NCI-H2029 treated with DMSO at 0.1 percent for 48 hours (cell line): ENCODE measurements around the gene MTERF4.
"Not testable (repeated sequence)": the region's sequence is repeated elsewhere in the genome, so short reads cannot be mapped to it uniquely, and the experiment has no call there.

Source experiments
- DNase-seq: peaks from one replicate; lab custom pipeline; 2025; lab: John Stamatoyannopoulos, UW

Gene MTERF4

DNA sequence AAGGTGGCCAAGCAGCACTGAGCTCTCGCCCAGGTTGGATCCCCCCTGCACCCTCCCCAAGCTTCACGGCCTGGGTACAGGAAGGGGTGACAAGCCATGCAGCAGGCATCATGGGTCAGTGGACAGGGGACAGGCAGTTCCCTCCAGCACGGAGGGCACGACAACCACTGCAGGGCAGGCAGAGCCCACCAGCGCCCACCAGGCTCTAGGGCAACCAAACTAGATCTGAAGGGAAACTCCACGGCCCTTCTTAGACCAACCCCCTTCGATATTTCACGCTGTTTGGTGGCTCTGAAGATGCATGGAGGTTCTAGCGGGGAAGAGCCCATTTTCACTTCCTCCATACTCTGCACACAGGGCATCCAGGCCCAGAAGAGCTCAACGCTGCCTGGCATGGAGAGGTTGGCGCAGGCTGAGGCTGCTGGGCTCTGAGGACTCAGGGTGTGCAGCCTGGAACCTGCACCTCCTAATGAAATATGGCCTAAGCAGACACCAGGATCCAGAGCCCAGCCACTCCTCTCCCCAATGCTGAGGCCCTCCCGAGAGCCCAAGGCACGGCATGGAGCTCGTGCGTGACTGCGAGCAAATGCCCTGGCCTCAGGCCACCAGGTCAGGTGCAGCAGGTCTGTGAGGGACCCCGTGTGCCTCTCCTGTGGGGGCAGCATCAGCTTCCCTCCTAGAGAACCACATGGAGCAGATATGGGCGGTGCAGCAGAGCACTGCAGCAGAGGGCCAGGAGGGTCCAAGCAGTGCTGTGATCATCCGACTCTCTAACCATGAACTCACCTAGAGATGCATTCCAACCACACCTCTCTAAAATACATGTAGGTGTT is 8.7 kb upstream of the MTERF4 start:
- no peak for DNase-seq

- DNase-seq: no peak
Observed at GRCh38 chr2:241110089-241110606, 8.1 kb upstream of the MTERF4 start.

DNA sequence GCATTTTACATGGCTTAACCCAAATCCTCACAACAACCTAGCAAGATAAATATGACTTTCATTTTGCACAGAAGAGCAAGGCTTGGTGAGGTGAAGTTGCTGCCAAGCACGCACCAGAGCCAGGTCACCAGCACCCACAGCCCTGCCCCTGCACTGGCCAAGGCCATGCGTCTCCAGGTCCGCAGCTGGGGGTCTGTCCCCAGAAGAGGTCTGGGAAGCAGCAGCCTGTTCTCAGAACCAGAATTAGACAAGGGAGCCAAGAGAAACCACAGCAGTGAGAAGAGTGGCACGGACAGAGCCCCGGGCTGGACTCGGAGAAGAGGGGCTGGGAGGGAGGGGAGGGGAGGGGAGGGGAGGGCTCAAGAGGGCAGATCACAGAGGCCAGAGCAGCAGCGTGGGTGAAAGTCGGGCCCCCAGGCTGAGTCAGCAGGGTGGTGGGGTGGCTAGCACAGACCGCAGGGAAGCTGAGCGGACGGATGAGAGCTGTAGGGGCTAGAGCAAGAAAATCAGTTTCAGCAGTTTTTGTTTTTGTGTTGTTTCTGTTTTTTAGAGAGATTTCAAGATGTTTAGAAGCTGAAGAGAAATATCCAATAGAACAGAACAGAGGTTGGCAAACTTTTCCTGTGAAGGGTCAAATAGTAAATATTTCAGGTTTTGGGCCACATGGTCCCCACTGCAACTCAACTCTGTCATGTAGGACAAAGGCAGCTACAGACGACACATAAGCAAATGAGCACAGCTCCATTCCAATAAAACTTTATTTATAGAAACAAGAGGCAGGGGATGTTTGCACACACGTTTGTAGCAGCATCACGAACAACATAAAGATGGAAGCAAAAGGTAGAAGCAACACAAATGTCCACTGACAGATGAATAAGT is 7.4 kb upstream of the MTERF4 start:
- DNase-seq: no peak

DNA sequence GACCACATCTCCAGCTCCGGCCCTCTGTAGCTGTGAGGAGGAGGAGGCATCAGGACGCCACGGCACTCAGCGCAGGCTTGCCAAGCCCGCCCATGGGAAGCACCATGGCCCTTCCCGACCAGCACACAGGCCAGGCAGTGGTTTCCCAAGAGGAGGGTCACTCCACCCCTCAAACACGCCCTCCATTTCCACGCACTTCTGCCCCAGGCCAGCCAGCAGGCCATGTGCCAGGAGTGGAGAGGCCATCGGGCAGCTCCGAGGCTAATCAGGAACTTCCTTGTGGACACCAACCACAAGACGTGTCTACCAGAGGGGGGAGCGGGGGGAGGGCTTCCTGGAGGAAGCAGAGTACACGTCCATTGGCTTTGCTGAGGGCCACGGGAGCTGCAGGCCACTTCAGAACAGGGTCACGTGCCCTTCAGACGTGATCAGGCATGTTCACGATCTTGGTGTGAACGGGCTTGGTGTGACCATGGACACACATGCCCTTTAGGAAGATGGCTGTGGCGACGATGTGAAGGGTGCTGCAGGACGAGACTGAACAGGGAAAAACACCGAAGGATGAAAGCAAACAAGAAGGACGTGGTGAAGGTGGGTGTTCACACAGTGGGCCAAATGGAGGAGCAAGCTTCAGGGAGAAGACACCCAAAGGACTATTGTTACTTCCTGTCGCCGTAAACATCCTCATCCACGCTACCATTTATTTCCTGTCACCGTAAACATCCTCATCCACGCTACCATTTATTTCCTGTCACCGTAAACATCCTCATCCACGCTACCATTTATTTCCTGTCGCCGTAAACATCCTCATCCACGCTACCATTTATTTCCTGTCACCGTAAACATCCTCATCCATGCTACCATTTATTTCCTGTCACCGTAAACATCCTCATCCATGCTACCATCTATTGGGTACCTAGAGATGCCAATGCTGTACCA is 6.5 kb upstream of the MTERF4 start:
- DNase-seq: no peak

- no peak for DNase-seq
Observed at GRCh38 chr2:241107031-241107783, 5.1 kb upstream of the MTERF4 start.

DNA sequence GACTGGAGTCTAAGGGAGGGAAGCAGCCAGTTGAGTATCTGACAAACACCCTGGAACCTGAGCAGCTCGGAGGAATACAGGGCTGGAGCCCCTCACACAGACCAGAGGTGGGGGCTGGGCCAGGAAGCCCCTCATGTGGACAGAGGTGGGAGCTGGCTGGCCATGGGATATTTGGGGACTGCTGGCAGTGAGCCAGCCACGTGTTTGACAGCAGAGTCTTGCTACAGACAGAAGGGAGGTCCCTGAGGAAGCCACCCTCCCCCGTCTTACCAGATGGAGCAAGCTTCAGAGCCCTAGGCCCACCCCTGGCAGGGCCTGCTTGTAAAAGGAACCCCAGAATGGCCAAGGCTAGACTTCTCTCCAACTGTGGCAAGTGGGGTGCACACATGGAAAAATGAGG is 3.6 kb upstream of the MTERF4 start:
- no peak for DNase-seq

GRCh38 chr2:241104611-241105010 is 2.5 kb upstream of the MTERF4 start:
- DNase-seq: not testable (repeated sequence)

- DNase-seq: no peak
Observed at GRCh38 chr2:241103176-241103595, 1.1 kb upstream of the MTERF4 start.

DNA sequence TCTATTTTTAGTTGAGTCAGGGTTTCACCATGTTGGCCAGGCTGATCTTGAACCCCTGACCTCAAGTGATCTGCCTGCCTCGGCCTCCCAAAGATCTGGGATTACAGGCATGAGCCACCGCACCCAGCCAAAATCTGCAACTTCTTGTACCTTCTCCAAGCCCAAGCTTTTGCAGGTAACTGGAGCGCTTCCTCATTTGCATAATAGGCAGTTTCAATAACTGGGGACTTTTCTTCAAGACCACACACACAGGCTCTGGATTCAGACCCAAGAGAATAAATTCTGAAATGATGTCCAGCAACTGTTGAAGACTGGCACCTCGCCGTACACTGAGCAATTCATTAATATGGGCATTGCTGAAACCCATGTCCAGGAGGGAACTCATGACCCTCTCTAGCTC is 2.8 kb downstream of the MTERF4 start:
- DNase-seq: no peak

DNA sequence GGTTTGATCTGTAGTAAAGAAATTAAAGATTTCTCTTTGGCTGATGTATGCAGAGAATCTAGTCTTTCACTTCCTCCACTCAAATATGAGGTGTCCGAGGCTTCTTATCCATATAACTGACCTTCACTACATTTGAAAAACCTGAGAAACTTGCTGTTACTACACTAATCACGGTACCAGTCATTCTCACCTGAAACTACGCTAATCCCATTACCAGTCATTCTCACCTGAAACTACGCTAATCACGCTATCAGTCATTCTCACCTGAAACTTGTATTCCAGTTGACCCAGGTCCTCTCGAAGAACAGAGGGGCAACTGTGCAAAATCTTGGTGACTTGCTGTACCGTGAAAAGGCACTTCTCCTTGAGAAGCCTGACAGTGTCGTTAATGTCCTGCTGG is 5.1 kb downstream of the MTERF4 start:
- DNase-seq: no peak

DNA sequence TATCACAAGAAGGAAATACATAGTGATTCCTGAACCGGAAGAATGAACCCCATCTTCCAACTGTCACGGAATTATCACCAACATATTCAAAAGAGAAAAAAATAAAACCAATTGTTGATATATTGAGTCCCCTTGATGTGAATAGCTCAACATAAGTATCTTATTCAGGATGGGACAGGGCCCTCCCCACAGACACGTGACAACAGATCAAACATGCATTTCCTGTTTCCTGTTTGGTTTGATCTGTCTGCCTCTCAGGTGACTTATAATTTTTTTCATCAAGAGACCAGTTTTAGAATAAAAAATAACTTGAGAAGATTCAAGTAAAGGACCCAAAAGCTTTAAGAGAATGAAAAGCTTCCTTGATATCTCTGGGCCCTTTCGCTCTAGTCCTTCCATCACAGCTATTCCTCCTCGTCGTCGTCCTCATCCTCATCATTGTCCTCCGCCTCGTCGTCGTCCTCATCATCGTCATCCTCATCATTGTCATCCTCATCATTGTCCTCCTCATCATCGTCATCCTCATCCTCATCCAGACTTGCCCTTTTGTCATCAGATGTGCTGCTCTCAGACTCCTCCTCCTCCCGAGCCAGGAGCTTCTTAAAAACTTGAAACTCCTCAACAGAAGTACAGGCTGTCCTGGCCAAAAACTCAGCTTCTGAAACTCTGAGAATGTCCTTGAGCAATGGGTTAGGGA is 6.3 kb downstream of the MTERF4 start:
- no peak for DNase-seq

- no peak for DNase-seq
Observed at GRCh38 chr2:241094924-241095420, 7.1 kb downstream of the MTERF4 start.

GRCh38 chr2:241094172-241094571 is 7.9 kb downstream of the MTERF4 start:
- DNase-seq: no peak

- DNase-seq: peak; percentile 72
Observed at GRCh38 chr2:241093133-241093781, 8.8 kb downstream of the MTERF4 start.

- DNase-seq: no peak
Observed at GRCh38 chr2:241092677-241093076, 9.4 kb downstream of the MTERF4 start.

GRCh38 chr2:241091734-241092445 is 10.2 kb downstream of the MTERF4 start:
- DNase-seq: no peak

DNA sequence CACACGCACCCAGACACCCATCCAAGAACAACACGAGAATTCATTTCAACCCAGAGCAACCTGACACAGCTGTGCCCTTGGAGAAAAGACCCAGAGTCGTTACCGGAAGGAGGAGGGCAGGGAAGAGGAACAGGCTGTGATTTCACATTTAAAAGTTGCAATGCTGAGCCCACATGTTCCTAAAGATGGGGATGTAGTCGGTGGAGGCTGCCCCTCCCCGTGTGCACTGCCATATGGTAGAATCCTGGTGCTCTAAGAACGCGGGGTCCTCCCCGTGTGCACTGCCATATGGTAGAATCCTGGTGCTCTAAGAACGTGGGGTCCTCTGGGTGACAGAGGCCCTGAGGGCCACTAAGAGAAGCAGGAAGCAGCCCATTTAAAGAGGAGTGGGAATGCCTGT is 10.9 kb downstream of the MTERF4 start:
- DNase-seq: no peak

GRCh38 chr2:241088791-241089732 is 13.0 kb downstream of the MTERF4 start:
- DNase-seq: no peak
